ENCODE measurements around the gene NT5E. TPM values are rescaled to one million over a fixed set of nuclear protein-coding genes. Genes with fewer than 3 reads are reported as not detected.

The NT5E gene
- polyA plus RNA-seq, 1 of the 3 experiments (the other 2 are of a cell fraction), result 443 TPM

GRCh38 chr6:85400331-85400730, 49.6 kb upstream of the NT5E start:
- no peak overlapping the region for H3K27ac ChIP-seq (ENCODE audit: low read depth in 2 of 2, low read length in 1 of 2)
- 80% methylated on average over 4 of the region's 4 CpGs for WGBS (ENCODE audit: low lambda C conversion rate)
- CTCF ChIA-PET, result interaction anchor here (2.1 kb wide), 1 partner anchor 17 kb away, joined by 6 read pairs; no protein-coding TSS in a partner anchor
- no peak overlapping the region for H3K4me2 ChIP-seq
- peaks cover 7 to 45% of the 10 kb centered on the region in 2 experiments for H3K4me1 ChIP-seq (ENCODE audit: control insufficient read depth in 1 of 2, insufficient read depth in 2 of 2, low read depth in 1 of 2, low read length in 1 of 2)
- H3K9me3 ChIP-seq, result peaks cover 8% of the 10 kb centered on the region; the same call in 1 of the 2 replicates
- TF ChIP-seq GATA2 (CRISPR knock-in tag; IDR thresholded peaks at IDR 0.05) (no peak), TAF1 (IDR thresholded peaks at IDR 0.05; ENCODE audit: borderline replicate concordance, low read depth, low read length) (no peak), NRF1 (IDR thresholded peaks at IDR 0.05; ENCODE audit: low read depth, low read length) (no peak), FOXJ3 (CRISPR knock-in tag; IDR thresholded peaks at IDR 0.05) (no peak), MAX (IDR thresholded peaks at IDR 0.05; ENCODE audit: low read depth) (no peak), RCOR1 (IDR thresholded peaks at IDR 0.05; ENCODE audit: low read length) (no peak), CHD2 (IDR thresholded peaks at IDR 0.05; ENCODE audit: low read length, partially characterized antibody) (no peak), REST (IDR thresholded peaks at IDR 0.05; ENCODE audit: low read depth, low read length) (no peak), YY1 (IDR thresholded peaks at IDR 0.05; ENCODE audit: low read depth) (no peak), MXI1 (IDR thresholded peaks at IDR 0.05; ENCODE audit: low read depth, low read length) (no peak), PBX3 (IDR thresholded peaks at IDR 0.05) (no peak), EZH2phosphoT487 (IDR thresholded peaks at IDR 0.05; ENCODE audit: borderline replicate concordance, low read depth) (no peak), ZBTB33 (IDR thresholded peaks at IDR 0.05; ENCODE audit: borderline replicate concordance, low read depth) (no peak), FOXM1 (IDR thresholded peaks at IDR 0.05; ENCODE audit: low read depth) (no peak), GABPA (IDR thresholded peaks at IDR 0.05; ENCODE audit: low read depth) (no peak), RAD21 (IDR thresholded peaks at IDR 0.05; ENCODE audit: low read length) (no peak), CTCF (IDR thresholded peaks at IDR 0.05) (no peak), TEAD4 (IDR thresholded peaks at IDR 0.05; ENCODE audit: borderline replicate concordance, insufficient read depth) (no peak), EP300 (IDR thresholded peaks at IDR 0.05; ENCODE audit: borderline replicate concordance in 1 of 2, low read depth in 1 of 2, low read length in 1 of 2) (no peak)
- POLR2A ChIA-PET, result no interaction called here
- H3K27me3 ChIP-seq (ENCODE audit: insufficient read depth), result no peaks in the 10 kb centered on the region
- DNase-seq, result no peak
- H3K79me2 ChIP-seq (ENCODE audit: insufficient read depth), result no peaks in the 10 kb centered on the region; the same call in 1 of the 2 replicates
- H2AFZ ChIP-seq (ENCODE audit: low read depth), result no peak overlapping the region
- no peak overlapping the region for H3K9ac ChIP-seq
- peaks cover 32% of the 10 kb centered on the region for H3F3A ChIP-seq (replicated peaks; ENCODE audit: insufficient read depth)
- H3K4me3 ChIP-seq (ENCODE audit: low read depth in 2 of 2, low read length in 1 of 2), result no peak overlapping the region
- H3K36me3 ChIP-seq (replicated peaks in 1 of 2; ENCODE audit: control insufficient read depth in 1 of 2, insufficient read depth in 2 of 2, low read length in 1 of 2), result no peaks in the 10 kb centered on the region
- no peaks in the 10 kb centered on the region for H3K9me2 ChIP-seq
- H4K20me1 ChIP-seq (ENCODE audit: insufficient read depth), result no peaks in the 10 kb centered on the region
